NCI-H2107 treated with DMSO at 0.1 percent for 48 hours (cell line): ENCODE results near the gene PRDM5.

Experiments used
- DNase-seq: peaks from one replicate; lab custom pipeline; 2025; ENCODE audit not compliant: unreplicated experiment; lab: John Stamatoyannopoulos, UW

Gene PRDM5

GRCh38 chr4:120858776-120859175 is 63.8 kb downstream of the PRDM5 start:
- no peak for DNase-seq

GRCh38 chr4:120857312-120857711 is 65.2 kb downstream of the PRDM5 start:
- DNase-seq, result no peak

DNA sequence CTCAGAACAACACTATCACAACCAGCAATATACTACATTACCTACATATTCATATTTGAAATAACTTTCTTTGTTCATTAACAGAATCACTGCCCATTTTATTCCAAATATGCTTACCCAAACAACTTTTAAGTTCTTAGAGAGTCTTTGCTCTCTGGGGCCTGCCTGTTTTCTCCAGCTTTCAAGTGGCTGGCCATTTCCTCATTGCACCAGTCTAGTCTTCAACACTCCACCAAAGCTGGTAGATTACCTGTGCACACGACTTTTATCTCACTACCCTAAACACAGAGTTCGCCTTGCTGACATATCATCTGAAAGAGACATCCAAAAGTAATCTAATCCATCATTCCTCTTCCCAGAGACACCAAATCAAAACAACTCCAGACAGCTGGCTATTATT is 66.2 kb downstream of the PRDM5 start:
- no peak for DNase-seq

- no peak for DNase-seq
These were observed 67.1 kb downstream of the PRDM5 start for GRCh38 chr4:120855307-120856001.

- DNase-seq, result no peak
These were observed 69.2 kb downstream of the PRDM5 start for GRCh38 chr4:120853161-120853935.

- no peak for DNase-seq
These were observed 72.4 kb downstream of the PRDM5 start for GRCh38 chr4:120850018-120850599.

DNA sequence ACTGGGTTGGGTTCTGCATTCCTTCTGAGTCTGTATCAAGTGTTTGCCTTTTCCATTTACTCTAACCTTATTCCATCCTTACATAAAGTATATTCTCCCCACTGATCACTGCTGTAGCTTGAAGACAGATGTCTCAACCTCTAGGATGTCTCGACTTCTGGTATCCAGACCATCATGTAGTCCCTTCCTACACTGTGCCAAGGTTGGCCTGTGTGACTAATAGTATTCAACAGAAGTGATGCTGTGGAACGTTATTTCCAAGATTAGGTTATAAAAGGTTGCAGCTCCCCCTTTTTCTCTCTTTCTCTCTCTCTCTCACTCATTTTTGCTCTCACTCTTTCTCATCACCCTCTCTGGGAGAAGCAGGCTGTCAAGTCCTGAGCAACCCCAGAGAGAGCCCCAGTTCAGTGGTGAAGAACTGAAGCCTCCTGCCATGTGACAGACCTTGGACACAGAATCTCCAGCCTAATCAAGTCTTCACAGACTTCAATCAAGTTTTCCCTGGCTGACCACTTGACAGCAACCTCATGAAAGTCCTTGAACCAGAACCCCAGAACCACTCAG is 75.4 kb downstream of the PRDM5 start:
- no peak for DNase-seq

GRCh38 chr4:120844528-120844921 is 78.0 kb downstream of the PRDM5 start:
- DNase-seq, result no peak

DNA sequence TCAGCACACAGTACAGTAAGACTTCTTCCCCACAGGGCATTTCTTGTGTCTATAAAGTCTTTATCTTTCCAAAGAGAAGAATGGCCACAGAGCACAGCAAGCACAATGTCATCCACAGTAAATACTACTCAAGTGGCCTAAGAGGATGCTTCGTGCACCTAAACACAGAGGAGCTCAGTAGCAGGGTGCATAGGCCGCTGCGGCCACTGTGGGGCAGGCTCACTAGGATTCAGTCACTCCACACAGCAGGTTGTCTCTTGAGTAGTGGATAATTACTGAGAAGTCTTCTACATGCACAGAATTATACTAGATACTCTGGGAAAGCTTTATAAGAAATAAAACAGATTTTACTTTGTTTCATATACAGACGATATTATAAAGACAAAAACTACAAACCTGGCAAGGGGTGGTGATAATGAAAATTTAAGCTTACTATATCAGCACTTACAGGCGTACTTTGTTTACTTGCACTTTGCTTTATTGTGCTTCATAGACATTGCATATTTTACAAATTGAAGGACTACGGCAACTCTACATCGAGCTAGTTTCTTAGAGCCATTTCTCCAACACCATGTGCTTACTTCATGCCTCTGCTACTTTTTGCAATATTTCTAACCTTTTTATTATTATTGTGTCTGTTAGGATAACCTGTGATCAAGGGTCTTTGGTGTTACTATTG is 78.5 kb downstream of the PRDM5 start:
- peak; percentile 41 for DNase-seq

- no peak for DNase-seq
These were observed 80.5 kb downstream of the PRDM5 start for GRCh38 chr4:120842031-120842430.

DNA sequence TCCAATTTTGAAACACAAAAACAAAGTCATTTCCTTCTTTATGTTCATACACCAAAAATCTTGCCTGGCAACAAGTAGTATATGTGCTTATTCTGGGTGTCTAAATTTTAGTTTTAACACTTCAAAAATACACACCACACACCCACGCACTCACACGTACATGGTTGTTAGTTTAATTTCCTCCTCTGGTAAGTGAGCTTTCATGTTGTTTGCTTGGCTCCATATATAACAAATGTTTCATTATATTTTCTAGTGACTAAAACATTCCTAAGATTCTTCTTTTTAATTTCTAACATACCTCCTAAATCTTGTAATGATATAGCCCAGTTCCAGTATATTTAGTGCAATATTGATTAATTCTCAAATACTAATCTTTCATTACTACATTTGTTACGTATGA is 80.9 kb downstream of the PRDM5 start:
- no peak for DNase-seq

- no peak for DNase-seq
These were observed 82.4 kb downstream of the PRDM5 start for GRCh38 chr4:120839974-120840751.

- DNase-seq, result no peak
These were observed 83.1 kb downstream of the PRDM5 start for GRCh38 chr4:120839334-120839973.

- DNase-seq, result no peak
These were observed 83.7 kb downstream of the PRDM5 start for GRCh38 chr4:120838784-120839183.

DNA sequence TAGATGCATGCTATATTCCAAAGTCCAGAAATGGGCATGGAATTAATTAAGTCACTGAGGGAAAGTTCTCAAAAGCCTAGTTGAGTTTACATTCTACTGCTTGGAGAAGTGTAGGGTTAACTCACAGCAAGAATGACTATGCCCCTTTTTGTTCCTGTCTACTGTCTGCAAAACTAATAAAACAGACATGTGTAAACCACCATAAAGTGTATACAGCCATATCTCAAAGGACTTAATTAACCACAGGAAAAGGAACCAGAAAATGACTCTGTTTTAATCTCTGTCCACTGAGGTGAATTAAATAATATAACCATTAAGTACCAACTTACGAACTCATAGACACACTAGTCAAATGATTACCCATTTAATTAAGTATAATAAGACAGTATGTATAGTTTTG is 84.9 kb downstream of the PRDM5 start:
- no peak for DNase-seq

DNA sequence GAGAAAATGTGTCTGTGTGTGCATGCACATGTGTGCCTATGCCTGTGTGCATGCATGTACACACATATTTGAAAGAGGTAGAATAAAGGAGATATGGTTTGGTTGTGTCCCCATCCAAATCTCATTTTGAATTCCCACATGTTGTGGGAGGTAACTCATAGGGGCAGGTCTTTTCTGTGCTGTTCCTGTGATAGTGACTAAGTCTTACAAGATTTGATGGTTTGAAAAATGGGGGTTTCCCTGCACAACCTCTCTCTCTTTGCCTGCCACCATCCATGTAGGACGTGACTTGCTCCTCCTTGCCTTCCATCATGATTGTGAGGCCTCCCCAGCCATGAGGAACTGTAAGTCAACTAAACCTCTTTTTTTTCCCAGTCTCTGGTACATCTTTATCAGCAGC is 87.2 kb downstream of the PRDM5 start:
- no peak for DNase-seq

- DNase-seq, result no peak
These were observed 92.3 kb downstream of the PRDM5 start for GRCh38 chr4:120830204-120830603.

- no peak for DNase-seq
These were observed 93.3 kb downstream of the PRDM5 start for GRCh38 chr4:120829113-120829831.

DNA sequence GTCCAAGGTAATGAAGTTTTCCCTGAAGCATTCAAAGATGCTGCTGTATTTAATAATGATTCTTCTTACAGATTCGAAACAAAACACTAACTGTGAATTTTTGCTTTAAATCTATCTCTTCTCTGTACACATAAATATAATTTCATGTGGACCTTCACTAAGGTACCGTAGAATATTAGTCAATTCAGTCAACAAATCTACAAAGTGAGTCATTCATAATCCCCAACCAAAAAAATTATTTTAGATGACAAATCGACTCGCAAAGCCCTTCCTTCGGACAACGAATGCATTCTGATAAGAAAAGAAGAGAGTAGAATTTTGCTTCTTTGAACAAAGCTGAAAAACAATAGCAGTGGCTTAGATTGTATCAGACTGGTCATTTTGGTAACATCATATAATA is 95.7 kb downstream of the PRDM5 start:
- DNase-seq, result no peak
